Esophagus mucosa (tissue), 1 donor: Measurements from ENCODE around the gene SULT4A1. TPM values are rescaled to one million over a fixed set of nuclear protein-coding genes. Genes with fewer than 3 reads are reported as not detected.

Experiments
- ATAC-seq: fragments of 200-7000 bp; cut with Tn5 transposase; one replicate; pipeline ENCODE4 v1.9.1; 2020
- total RNA-seq: library from RNA; stranded (reverse); gene quantifications from one replicate; pipeline ENCODE4 v1.2.4, GENCODE V29; 2023
- donor health status: DM: yes; HTN: yes; CAD: no.

The SULT4A1 gene
- total RNA-seq, 1 donor from 2014 or later = not detected

- no peak for ATAC-seq
Observed at GRCh38 chr22:43859621-43860020, 2.7 kb downstream of the SULT4A1 start.

- no peak for ATAC-seq
Observed at GRCh38 chr22:43859176-43859575, 3.1 kb downstream of the SULT4A1 start.

- no peak for ATAC-seq
Observed at GRCh38 chr22:43858156-43858895, 4.0 kb downstream of the SULT4A1 start.

- ATAC-seq = no peak
Observed at GRCh38 chr22:43857367-43857766, 4.9 kb downstream of the SULT4A1 start.

- ATAC-seq = no peak
Observed at GRCh38 chr22:43855431-43855830, 6.9 kb downstream of the SULT4A1 start.

- ATAC-seq = no peak
Observed at GRCh38 chr22:43854786-43855271, 7.5 kb downstream of the SULT4A1 start.

GRCh38 chr22:43854121-43854785, 8.1 kb downstream of the SULT4A1 start:
- no peak for ATAC-seq

- ATAC-seq = no peak
Observed at GRCh38 chr22:43853328-43853931, 8.9 kb downstream of the SULT4A1 start.

- ATAC-seq = no peak
Observed at GRCh38 chr22:43852573-43853327, 9.6 kb downstream of the SULT4A1 start.

GRCh38 chr22:43851979-43852307, 10.4 kb downstream of the SULT4A1 start:
- no peak for ATAC-seq

GRCh38 chr22:43851058-43851978, 11.0 kb downstream of the SULT4A1 start:
- ATAC-seq = no peak

- no peak for ATAC-seq
Observed at GRCh38 chr22:43850529-43850928, 11.8 kb downstream of the SULT4A1 start.

GRCh38 chr22:43849731-43850130, 12.6 kb downstream of the SULT4A1 start:
- no peak for ATAC-seq

- no peak for ATAC-seq
Observed at GRCh38 chr22:43848366-43849171, 13.7 kb downstream of the SULT4A1 start.

- ATAC-seq = no peak
Observed at GRCh38 chr22:43847376-43848289, 14.7 kb downstream of the SULT4A1 start.

- ATAC-seq = no peak
Observed at GRCh38 chr22:43846966-43847365, 15.3 kb downstream of the SULT4A1 start.

- no peak for ATAC-seq
Observed at GRCh38 chr22:43845981-43846380, 16.3 kb downstream of the SULT4A1 start.

- no peak for ATAC-seq
Observed at GRCh38 chr22:43844560-43845545, 17.5 kb downstream of the SULT4A1 start.
